ENCODE results near the gene SAFB.
"Not testable (repeated sequence)": the region's sequence is repeated elsewhere in the genome, so short reads cannot be mapped to it uniquely, and the experiment has no call there.

The SAFB gene

GRCh38 chr19:5697022-5697889, 74.4 kb downstream of the SAFB start:
- DNase-seq (ENCODE audit: low read depth, low spot score): no peak

- no peak for DNase-seq (ENCODE audit: low read depth, low spot score)
Measured at GRCh38 chr19:5697890-5698634, 75.2 kb downstream of the SAFB start.

- DNase-seq (ENCODE audit: low read depth, low spot score): no peak
Measured at GRCh38 chr19:5698635-5699422, 75.9 kb downstream of the SAFB start.

- DNase-seq (ENCODE audit: low read depth, low spot score): no peak
Measured at GRCh38 chr19:5700455-5701092, 77.7 kb downstream of the SAFB start.

- DNase-seq (ENCODE audit: low read depth, low spot score): not testable (repeated sequence)
Measured at GRCh38 chr19:5702053-5702410, 79.1 kb downstream of the SAFB start.

GRCh38 chr19:5703819-5704818, 81.2 kb downstream of the SAFB start:
- DNase-seq (ENCODE audit: low read depth, low spot score): no peak

GRCh38 chr19:5705552-5705951, 82.7 kb downstream of the SAFB start:
- DNase-seq (ENCODE audit: low read depth, low spot score): no peak

- no peak for DNase-seq (ENCODE audit: low read depth, low spot score)
Measured at GRCh38 chr19:5706876-5707573, 84.1 kb downstream of the SAFB start.

- no peak for DNase-seq (ENCODE audit: low read depth, low spot score)
Measured at GRCh38 chr19:5707576-5708575, 85.0 kb downstream of the SAFB start.

GRCh38 chr19:5711025-5711424, 88.1 kb downstream of the SAFB start:
- no peak for DNase-seq (ENCODE audit: low read depth, low spot score)

GRCh38 chr19:5711713-5712161, 88.9 kb downstream of the SAFB start:
- DNase-seq (ENCODE audit: low read depth, low spot score): no peak

- no peak for DNase-seq (ENCODE audit: low read depth, low spot score)
Measured at GRCh38 chr19:5713228-5713627, 90.3 kb downstream of the SAFB start.

GRCh38 chr19:5714816-5715215, 91.9 kb downstream of the SAFB start:
- no peak for DNase-seq (ENCODE audit: low read depth, low spot score)

- no peak for DNase-seq (ENCODE audit: low read depth, low spot score)
Measured at GRCh38 chr19:5717215-5717935, 94.5 kb downstream of the SAFB start.
